GM18520 (cell line): ENCODE results near the gene CHRNA4.

ENCODE experiments used
- ATAC-seq: cut with Tn5 transposase; IDR thresholded peaks from one replicate; pipeline ENCODE4 v1.9.1; 2021; ENCODE audit not compliant: unreplicated experiment

Gene CHRNA4

GRCh38 chr20:63360850-63361518 is at the start of gene CHRNA4:
TSS of gene CHRNA4 (minus strand) at chr20:63361349. CDS start at chr20:63361165, 184 bp downstream.
- ATAC-seq, result no peak

- ATAC-seq, result no peak
These were observed 48.8 kb upstream of the CHRNA4 start for GRCh38 chr20:63409834-63410435.

- no peak for ATAC-seq
These were observed 48.1 kb upstream of the CHRNA4 start for GRCh38 chr20:63409066-63409833.

GRCh38 chr20:63408684-63409046 is 47.5 kb upstream of the CHRNA4 start:
- ATAC-seq, result no peak

- no peak for ATAC-seq
These were observed 47.0 kb upstream of the CHRNA4 start for GRCh38 chr20:63407928-63408683.

- no peak for ATAC-seq
These were observed 45.6 kb upstream of the CHRNA4 start for GRCh38 chr20:63406617-63407245.

GRCh38 chr20:63406011-63406410 is 44.9 kb upstream of the CHRNA4 start:
- ATAC-seq, result no peak

GRCh38 chr20:63405102-63405730 is 44.1 kb upstream of the CHRNA4 start:
- ATAC-seq, result no peak

GRCh38 chr20:63404129-63405085 is 43.3 kb upstream of the CHRNA4 start:
- ATAC-seq, result no peak

- no peak for ATAC-seq
These were observed 42.4 kb upstream of the CHRNA4 start for GRCh38 chr20:63403403-63404105.

- ATAC-seq, result no peak
These were observed 41.7 kb upstream of the CHRNA4 start for GRCh38 chr20:63402860-63403220.

- no peak for ATAC-seq
These were observed 41.2 kb upstream of the CHRNA4 start for GRCh38 chr20:63402181-63402859.

- no peak for ATAC-seq
These were observed 40.4 kb upstream of the CHRNA4 start for GRCh38 chr20:63401384-63402110.

GRCh38 chr20:63400486-63401210 is 39.5 kb upstream of the CHRNA4 start:
- ATAC-seq, result no peak

GRCh38 chr20:63399596-63400375 is 38.6 kb upstream of the CHRNA4 start:
- ATAC-seq, result no peak
